CD4-positive, alpha-beta T cell treated with Interleukin-4 for 1 hour (primary cell): ENCODE results near the gene EMC7.
"Not testable (repeated sequence)": the region's sequence is repeated elsewhere in the genome, so short reads cannot be mapped to it uniquely, and the experiment has no call there.

Experiments
- DNase-seq, 2 donors: peaks; one replicate each; pipeline ENCODE4 v3.0.0-alpha.2; 2020 to 2022

The EMC7 gene

DNA sequence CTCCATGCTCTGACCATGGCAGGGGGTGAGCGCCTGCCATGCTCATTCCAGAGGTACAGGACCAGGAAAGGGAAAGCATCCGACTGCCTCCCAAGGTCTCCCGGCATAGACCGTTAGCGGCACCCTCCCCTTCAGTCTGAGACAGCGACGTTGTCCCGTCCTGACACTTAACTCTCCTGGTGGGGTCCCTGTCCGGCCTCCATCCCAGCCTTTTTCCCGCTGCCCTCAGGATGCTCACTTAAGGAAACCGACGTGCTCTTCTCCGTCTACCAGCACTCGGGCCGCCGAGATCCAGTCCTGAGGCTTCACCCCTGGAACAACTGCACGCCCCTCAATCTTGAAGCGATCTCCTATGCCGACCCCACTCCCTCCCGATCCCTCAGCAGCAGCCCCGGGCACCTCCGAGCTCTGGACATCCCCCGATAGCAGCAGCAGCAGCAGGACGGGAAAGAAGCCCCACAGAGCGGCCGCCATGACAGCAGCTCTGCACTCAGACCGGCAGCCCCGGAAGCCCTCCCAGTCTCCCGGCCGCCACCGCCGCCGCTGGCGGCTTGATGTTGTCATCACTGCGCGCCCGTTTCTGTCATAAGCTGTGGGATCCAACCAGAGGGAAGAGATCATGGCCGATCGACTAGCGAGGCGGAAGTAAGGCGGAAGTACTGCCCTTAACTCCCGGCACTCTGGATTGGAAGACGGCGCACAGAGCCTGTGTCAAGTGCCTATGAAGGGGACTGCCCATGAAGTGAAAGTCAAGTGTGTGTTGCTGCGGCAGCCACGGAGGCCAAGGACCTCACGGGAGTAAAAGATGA, at the start of gene EMC7, which contains the start of gene PGBD4:
TSS of gene EMC7 (minus strand) at position 497 of the 809 bp plus-strand sequence. CDS start at position 474, 23 bp downstream.
TSS of gene PGBD4 (plus strand) at position 718 of the 809 bp plus-strand sequence. CDS start 449 bp downstream, outside the sequence.
- peak; percentile 99 for DNase-seq

DNA sequence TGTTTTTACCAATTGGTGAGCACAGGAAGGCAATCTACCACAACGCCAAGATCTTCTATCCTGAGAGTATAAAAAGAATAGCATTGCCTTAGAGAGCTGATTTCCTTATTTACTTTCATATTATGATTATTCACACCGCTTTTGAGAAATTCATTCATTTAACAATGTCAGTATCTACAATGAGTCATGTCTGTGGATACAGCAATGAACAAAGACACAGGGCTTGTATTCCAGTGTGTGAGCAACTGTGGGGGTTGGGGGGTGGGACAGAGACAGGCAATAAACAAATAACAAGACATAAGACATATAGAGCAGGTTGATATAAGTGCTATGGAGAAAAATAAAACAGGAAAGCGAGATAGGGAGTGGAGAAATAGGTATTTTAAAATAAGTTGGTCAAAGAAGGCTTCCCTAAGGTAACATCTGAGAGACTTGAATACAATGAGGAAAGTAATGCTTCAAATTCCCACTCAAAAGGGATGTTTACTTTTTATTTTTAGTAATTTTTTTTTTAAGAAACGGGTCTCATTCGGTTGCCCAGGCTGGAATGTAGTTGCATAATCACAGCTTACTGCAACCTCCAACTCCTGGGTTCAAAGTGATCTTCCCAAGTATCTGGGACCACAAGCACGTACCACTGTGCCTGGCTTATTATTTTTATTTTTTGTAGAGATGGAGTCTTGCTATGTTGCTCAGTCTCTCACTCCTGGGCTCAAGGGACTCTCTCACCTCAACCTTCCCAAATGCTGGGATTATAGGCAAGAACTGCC, 45.9 kb upstream of the EMC7 start:
- DNase-seq = no peak

DNA sequence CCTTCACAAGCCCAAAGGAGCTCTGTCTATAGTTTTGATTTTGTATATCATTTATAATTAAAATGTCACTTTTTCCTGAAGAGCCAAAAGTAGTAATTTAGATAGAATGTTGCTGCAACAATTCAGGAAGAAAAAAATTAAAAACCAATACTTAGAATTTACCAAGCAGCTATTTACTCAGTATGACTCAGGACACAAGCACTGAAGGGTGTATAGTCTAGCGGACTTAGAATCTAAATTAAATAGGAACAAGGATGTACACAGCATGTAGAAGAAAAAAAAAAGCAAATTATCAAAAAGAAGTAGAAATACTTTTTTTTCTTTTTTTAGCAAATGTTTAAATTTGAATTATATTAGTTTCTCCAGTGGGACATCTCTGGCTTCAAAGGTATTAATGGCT, 31.8 kb upstream of the EMC7 start:
- no peak for DNase-seq

DNA sequence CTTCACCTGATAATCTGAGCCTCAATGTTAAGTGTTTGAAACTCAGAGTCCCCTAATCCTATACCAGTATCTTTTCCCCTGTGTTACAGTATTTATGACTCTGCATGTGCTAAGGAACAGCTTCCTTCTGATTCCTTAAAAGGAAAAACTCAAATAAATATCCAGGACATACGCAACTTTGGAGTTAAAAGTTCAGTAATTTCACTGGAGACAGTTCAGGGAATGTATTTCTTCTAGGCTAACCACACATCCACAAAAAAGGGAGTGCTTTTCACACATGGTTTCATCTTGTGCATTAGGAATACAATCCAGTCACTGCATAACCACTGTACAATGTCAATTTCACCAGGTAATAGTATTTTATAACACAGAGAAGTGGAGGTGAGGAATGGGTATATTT, 31.2 kb upstream of the EMC7 start:
- DNase-seq = no peak

DNA sequence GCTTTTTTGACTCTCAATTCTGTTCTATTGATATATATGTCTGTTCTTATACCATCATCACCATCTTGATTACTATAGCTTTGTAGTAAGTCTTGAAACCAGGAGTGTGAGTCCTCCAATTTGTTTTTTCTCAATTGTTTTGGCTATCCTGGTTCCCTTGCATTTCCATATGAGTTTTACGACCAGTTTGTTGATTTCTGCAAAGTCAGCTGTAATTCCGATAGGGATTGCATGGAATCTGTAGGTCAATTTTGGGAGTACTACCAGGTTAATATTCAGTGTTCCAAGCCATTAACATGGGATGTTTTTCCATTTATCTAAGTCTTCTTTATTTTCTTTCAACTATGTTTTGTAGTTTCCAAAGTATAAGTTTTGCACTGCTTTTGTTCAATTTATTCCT, 27.2 kb upstream of the EMC7 start:
- no peak for DNase-seq

DNA sequence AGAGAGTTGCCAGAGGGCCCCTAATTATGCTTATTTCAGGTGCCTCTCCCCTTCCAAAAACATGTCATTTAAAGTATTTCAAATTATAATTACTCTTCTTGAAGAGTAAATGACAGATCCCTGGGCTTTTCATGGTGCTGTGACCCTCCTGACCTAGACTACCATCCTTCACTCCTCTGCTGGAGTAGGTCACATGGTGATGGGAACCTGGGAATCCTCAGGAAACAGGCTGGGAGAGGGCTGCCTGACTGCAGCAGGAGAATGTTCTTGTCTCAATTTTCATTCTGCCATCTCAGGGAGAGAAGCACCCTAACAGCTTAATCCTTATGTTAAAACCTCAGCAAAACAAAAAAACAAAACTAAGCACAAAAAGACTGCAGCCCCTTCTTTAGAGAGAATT, 24.9 kb upstream of the EMC7 start:
- no peak for DNase-seq

DNA sequence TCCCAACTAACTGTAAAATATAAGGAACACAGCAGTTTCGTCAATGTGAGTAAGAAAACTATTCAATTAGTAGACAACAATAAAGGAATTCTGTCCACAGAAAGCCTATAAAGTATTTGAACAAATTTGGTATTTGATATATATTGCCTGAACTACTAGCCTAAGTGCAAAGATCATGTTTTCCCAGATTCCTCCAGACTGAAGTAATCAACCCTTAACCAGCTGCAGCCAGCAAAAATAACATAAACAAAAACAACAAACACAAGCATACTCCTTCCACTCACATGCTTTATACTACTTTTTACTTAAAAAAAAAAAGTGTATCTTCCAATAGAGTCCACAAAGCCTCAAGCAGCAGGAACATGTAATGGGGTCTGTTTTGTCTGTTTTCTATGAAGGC, 24.3 kb upstream of the EMC7 start:
- DNase-seq = no peak

DNA sequence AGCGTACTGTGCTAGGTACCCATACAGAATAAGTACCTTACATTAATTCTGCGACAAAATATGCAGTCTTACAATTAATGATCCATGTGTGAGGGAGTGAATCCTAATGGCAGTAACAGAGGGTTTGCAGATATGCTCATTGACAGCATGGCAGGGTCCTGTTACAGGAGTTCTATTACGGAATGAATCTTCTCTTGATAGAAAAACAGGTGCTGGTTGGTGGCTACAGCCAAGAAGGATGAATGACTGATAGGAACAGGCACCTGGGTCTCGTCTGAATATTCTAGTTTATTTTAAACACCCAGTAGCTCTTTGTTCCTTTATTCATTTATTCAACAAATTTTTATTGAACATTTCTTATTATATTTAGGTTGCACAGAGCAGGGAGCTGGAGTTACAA, 23.0 kb upstream of the EMC7 start:
- no peak for DNase-seq

DNA sequence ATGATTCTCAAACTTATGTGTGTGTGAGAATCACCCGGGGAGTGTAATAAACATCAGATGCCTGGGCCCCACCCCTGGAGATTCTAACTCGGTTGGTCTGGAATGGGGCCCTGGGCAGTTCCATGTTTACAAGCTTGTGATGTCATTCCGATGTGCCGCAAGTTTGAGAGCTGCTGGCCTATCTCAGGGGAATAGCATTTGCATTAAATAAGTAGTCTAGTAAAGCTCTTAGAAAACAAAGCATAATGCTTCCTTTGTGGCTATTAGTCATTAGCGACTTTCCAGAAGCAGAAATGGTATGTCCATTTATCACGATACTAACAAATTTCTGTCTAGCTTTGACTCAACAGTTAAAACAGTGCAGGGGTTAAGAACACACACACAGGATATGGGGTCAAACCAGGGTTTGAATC, 21.1 kb upstream of the EMC7 start:
- no peak for DNase-seq

DNA sequence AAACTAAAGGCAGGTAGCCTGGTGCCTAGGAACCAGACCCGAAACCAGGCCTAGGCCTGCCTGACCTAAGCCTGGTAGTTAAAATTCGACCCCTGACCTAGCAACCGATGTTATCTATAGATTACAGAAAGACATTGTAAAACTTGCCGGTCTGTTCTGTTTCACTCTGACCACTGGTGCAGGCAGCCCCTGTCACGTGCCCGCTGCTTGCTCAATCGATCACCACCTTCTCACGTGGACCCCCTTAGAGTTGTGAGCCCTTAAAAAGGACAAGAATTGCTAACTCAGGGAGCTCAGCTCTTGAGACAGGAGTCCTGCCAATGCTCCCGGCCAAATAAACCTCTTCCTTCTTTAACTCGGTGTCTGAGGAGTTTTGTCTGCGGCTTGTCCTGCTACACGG, 20.1 kb upstream of the EMC7 start:
- DNase-seq = not testable (repeated sequence)

DNA sequence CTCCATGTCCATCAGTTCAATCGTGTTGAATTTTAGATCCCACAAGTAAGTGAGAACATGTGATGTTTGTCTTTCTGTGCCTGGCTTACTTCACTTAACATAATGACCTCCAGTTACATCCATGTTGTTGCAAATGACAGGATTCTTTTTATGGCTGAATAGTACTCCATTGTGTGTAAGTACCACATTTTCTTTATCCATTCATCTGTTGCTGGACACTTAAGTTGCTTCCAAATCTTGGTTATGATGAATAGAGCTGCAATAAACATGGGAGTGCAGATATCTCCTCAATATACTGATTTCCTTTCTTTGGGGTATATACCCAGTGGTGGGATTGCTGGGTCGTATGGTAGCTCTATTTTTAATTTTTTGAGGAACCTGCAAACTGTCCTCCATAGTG, 18.8 kb upstream of the EMC7 start:
- DNase-seq = not testable (repeated sequence)

DNA sequence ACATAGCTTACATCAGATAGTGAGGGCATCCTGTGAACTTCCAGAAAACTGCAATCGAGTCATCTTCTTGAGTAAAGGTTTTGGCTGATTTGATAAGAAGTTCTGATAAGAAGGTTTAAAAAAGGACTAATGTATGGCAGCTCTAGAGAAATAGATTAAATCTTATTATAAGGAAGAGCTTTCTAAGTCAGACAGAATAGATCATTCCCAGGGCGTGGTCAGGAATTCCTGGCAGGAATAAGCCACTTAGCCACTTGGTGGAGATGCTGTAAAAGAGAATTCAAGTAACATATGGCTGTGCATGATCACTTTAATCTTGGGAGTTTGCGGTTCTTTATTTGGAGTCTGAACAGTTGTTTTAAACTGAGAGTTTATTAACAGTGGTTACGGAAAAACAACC, 17.6 kb upstream of the EMC7 start:
- DNase-seq = no peak

DNA sequence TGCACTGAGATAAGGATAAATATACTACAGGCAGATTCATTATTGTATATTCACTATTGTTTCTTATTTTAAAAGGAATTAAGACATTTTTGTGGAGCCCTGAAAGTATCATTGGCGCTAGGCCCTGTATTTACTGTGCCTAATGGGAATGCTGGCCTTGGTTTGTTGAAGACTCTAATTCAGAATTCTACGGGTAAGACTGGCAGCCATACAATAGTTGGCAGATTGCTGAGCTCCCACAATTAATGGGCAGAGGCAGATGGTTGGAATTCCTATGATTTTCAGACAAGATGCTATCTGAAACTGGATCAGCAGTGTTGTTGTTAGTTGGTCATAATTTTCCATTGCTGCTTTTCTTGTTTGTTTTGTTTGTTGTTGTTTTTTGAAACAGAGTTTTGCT, 15.0 kb upstream of the EMC7 start:
- no peak for DNase-seq

DNA sequence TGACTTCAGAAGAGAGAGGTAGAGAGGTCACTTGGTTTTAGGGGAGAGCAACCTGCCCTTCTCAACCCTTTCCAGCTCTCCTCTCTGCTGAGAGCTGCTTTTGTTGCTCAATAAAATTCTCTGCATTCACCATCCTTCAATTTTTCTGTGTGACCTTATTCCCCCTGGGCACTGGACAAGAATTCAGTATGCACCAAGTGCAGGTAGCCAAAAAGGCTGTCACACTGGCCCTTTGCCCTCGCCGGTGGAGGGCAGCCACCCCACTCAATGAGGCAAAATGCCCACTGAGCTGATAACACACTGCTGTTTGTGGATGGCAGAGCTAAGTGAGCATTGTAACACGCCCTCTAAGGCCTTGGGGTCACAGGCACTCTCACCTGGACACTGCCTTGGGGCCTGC, 13.1 kb upstream of the EMC7 start:
- no peak for DNase-seq

DNA sequence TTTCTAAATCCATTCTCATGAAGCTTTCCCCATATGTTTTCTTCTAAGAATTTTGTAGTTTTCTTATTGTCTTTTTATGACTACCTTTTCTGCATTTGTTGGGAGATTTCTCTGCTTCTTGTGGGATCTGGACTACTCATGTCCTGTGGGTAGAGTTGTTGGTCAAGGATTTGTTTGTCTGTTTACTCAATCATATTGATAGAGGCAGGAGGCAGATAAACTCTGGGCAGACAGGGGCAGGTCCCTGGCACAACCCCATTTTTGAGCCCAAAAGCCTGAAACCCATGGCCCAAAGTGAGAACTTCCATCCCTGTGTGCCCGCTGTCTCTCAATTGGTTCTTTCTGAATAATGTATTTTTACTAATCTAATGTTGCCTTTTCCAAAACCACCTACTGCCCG, 12.6 kb upstream of the EMC7 start:
- no peak for DNase-seq

DNA sequence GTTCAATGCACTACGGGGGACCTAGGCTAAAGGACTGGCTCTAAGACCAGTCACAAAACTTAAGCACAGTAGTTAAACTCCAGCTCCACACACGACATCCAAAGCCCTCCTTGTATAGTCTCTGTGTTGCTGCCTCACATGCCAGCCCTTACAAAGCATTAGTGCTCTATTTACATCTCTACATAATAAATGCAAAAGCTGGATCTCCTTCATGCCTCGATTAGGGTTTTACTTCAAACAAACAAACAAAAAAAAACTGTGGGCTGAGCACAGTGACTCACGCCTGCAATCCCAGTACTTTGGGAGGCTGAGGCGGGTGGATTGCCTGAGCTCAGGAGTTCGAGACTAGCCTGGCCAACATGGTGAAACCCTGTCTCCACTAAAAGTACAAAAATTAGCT, 9.8 kb upstream of the EMC7 start:
- DNase-seq = no peak

DNA sequence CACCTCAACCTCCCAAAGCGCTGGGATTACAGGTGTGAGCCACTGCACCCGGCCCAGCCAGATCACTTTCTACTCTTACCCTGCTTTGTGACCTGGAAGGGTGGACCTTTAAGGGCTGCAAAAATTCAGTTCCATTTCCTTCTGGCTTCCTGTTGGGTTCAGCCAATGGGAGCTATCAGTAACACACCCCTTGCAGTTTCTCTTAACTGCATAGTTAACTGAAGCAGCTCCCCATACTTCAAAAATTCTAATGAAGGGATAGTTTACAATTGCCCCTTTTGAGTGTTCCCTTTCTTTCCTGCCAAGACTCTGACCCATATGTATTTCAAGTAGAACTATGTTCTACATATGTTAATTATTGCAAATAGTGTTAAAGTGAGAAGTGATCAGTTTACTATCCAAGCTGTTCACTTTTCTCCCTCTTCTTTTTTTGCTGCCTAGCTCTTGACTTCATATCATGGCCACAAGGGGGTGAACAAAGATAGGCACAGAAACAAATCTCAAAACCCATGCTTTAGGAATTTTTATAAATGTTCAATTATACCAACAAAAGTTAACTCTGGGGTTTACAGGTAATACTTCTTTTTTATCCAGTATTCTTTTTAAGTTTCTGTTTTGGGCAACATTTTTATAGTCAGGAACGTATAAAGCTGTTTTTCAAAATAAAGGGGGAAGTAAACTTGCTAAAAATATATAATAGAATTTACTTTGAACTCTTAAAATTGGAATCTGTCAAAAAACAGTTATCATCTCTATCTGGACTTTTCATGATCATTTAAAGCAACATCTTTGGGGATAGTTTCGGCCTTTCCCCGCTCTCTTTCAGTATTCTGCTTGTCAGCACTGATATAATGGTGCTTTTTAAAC, 8.4 kb upstream of the EMC7 start:
- DNase-seq = peak in 1 of 2 donors; percentile 31

DNA sequence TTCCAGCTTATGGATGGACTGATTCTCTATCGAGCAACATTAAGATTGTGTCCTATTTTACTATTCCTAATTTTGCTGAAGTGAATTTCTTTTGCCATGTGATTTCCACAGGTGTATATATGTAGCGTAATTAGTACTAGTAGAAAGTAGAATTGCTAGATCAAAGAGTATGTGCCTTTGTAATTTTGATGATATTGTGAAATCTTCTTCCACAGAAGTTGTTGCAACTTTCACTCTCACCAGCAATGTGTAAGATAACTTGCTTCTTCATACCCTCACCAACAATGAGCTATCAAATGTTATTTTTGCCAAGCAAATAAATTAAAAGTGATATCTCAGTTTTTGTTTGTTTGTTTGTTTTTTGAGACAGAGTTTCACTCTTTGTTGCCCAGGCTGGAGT, 5.7 kb upstream of the EMC7 start:
- DNase-seq = no peak

DNA sequence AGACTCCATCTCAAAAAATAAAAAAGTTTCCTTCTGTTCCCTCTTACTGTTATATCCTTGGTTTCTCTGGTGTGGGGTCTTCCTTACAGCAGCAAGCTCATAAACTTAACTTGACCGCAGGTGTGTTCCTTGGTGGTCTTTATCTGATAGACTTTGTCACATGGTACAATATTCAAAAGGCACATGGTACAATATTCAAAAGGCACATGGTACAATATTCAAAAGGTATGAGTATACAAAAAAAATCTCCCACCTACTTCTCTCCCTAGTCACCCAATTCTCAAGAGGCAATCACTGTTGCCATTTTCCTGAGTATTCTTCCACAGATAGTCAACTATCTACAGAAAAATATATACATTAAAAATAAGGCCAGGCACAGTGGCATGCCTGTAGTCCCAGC, 4.8 kb upstream of the EMC7 start:
- DNase-seq = no peak

DNA sequence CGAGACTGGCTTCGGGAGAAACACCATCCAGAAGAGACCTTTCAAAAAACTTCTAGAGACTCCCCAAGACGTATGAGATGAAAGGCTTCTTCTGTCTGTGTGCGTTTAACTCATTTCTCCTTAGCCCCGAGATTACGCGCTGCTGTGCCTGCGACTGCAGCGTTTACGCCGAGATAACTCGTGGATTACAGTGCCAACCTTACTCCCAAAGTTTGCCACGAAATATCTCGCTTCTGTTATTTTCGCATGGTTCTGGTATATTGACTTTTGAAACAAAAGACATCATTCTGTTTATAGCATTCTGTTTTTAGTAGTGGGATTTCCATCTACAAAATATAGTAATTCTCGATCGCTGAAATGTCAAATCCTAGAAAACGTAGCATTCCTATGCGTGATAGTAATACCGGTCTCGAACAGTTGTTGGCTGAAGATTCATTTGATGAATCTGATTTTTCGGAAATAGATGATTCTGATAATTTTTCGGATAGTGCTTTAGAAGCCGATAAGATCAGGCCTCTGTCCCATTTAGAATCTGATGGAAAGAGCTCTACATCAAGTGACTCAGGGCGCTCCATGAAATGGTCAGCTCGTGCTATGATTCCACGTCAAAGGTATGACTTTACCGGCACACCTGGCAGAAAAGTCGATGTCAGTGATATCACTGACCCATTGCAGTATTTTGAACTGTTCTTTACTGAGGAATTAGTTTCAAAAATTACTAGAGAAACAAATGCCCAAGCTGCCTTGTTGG, 688 bp upstream of the EMC7 start:
- no peak for DNase-seq

DNA sequence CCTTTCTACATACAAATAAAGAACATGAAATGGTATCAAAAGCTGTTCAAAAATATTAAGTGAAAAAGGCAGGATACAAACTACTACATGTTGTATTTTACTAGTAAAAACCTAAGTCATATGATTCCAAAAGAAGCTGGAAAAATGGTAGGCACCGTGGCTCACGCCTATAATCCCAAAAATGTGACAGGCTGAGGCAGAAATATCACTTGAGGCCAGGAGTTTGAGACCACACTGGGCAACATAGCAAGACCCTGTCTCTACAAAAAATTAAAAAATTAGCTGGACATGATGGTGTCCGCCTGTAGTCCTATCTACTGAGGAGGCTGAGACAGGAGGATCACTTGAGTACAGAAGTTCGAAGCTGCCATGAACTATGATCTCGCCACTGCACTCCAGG, 1.7 kb downstream of the EMC7 start:
- DNase-seq = no peak

DNA sequence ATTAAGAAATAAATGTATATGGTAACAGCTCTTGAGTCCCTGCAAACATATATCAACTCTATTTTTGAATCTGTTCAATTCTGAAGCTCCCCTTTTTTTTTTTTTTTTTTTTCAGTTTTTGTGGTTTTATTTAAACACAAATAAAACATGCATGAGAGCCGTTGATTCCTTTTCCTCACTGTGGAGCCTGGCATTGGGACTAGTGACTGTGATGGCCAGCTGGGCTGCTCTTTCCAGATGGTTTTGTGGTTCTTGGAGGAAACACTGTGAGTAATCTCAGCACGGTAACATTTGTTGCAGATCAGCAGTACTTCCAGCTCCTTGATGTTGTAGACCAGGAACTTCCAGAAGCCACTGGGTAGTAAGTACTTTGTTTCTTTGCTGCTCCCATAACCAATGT, 15.9 kb downstream of the EMC7 start:
- no peak for DNase-seq

DNA sequence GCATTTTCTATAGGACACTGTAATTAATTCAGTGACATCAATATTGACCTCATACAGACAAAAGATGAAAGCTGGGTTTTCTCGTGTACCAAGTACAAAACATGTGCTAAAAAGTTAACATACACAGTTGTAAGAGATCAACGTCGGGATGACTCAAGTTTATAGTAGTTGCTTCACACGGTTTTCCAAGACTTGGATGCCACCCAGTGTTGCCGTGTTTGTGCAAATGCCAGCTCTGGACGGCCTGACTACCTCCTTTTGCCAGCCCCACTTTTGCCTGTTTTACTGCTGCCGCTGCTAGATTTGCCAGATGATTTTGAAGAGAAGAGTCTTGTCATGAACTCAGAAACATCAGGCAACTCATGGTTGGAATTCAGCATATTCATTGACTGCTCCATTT, 17.6 kb downstream of the EMC7 start:
- DNase-seq = no peak
